ENCODE results near the gene TWSG1. TPM values are rescaled to one million over a fixed set of nuclear protein-coding genes. Genes with fewer than 3 reads are reported as not detected.
"Not testable (repeated sequence)": the region's sequence is repeated elsewhere in the genome, so short reads cannot be mapped to it uniquely, and the experiment has no call there.

Gene TWSG1
- polyA plus RNA-seq, 1 donor: 32.6 TPM

DNA sequence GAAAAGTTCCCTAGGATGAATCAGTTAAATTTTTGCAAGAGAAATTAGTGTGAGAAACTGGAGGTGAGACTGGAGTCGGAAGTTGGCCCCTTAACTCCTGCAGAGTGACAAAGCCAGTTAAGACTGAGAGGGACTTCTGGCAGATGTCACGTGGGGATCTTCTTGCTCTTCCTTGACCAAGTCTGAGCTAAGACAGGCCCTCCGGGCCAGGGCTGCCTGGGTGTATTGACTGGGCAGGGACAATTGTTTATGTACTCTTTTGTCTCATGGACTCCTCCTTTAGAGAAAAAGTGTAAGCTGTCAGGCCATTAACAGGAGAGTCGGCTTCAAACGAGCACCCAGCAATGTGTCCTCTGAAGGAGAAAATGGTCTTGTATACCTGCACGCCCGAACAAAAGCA is 92.2 kb downstream of the TWSG1 start:
- DNase-seq: no peak

DNA sequence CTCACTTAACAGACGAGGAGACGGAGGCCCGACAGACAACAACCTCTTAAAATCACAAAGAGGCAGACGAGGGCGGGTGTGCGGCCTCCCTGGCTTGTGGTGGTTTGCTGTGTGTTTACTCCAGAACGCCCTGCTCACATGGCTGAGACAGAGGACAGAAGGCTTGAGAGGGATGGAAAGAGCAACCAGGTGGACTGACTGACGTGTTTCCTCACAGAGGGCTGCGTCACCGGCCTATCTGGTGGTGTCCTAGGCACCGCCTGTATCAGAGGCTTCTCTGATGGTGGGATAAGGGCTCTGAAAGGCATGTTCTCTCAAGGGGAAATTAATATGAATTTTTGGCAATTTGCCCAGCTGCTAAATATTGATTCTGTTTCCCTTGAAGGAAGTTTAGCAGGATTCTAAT is 93.7 kb downstream of the TWSG1 start:
- DNase-seq: no peak

DNA sequence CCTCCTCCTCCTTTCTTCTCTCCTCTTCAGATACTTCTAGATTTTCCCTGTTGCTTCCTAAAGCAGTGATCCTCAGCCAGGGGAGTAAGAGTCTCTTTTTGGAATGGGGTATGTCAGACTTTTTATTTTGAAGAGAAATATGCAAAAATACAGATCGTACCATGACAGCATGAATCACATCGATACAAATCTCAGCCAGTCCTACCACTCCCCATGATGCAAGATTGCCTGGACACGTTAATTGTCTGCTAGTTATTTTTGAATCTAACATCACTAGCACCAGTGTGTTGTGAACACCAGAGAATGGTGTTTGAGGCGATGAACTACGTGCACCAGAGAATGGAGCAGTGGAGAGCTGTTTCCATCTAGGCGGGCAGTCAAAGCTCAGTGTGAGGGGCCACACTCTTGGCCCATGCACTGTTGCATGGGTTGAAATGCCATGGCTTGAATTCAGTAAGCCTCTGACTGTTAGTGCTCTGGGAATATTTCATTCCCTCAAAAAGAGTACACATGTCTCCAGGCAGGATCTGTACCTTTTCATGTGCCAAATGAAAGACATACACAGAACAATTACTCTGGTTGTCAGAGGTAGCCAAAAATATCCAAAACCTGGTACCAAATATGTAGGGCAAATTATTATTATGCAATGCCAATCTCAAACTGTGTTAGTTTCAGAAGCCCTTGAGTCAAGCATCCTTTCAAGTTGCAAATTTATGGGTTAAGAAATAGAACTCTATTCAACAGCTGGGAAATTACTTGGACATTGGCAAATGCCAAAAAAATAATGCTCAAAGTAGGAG is 94.5 kb downstream of the TWSG1 start:
- DNase-seq: no peak

GRCh38 chr18:9429662-9429993 is 95.1 kb downstream of the TWSG1 start:
- no peak for DNase-seq

GRCh38 chr18:9430315-9430714 is 95.7 kb downstream of the TWSG1 start:
- not testable (repeated sequence) for DNase-seq

GRCh38 chr18:9431296-9431695 is 96.7 kb downstream of the TWSG1 start:
- DNase-seq: no peak

DNA sequence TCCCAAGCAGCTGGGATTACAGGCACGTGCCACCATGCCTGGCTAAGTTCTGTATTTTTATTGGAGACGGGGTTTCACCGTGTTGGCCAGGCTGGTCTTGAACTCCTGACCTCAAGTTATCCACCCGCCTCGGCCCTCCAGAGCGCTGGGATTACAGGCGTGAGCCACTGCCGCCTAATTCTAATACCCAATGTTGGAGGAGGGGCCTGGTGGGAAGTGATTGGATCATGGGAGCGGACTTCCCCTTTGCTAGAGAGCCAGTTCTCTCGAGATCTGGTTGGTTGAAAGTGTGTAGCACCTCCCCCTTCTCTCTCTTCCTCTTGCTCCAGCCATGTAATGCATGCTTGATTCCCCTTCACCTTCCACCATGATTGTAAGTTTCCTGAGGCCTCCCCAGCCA is 98.5 kb downstream of the TWSG1 start:
- not testable (repeated sequence) for DNase-seq

- DNase-seq: peak; percentile 72
These were observed 99.1 kb downstream of the TWSG1 start for GRCh38 chr18:9433671-9434121.

GRCh38 chr18:9434122-9434701 is 99.6 kb downstream of the TWSG1 start:
- DNase-seq: no peak

- no peak for DNase-seq
These were observed 100.5 kb downstream of the TWSG1 start for GRCh38 chr18:9435041-9435440.

DNA sequence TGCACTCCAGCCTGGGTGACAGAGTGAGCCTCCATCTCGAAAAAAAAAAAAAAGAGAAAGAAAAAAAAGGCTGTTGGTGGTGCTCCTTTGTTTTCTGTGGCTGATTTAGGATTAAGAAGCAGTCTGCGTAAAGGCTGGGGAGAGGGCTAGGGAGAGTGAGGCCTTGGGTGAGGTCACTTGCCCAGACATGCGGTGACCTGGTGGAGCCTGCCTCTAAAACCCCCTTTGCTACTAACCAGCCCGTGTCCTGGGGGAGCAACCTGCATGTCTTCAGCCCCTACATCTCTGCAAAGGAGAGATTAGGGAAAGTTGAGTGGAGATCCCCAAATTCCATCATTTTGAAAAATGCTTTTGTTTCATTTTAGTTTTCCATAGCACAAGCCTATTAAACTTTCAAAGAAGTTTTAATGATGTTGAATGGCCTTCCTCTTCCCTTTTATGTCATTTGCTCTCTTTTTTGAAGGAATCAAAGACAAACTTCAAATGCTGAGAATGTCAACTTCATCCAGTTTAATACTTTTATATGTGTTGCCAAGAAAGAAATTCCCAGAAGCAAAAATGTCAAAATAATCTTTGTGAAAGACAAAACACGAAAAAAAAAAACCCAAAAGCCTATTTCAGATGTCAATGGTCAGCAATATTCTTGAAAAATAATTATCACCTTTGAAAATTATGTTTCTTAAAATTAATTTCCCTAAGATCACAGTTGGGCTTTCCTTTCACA is 101.8 kb downstream of the TWSG1 start:
- DNase-seq: no peak

GRCh38 chr18:9437021-9437437 is 102.5 kb downstream of the TWSG1 start:
- DNase-seq: peak; percentile 84

GRCh38 chr18:9437672-9438071 is 103.1 kb downstream of the TWSG1 start:
- DNase-seq: no peak

- no peak for DNase-seq
These were observed 106.5 kb downstream of the TWSG1 start for GRCh38 chr18:9441061-9441460.

GRCh38 chr18:9444549-9444948 is 110.0 kb downstream of the TWSG1 start:
- DNase-seq: no peak

DNA sequence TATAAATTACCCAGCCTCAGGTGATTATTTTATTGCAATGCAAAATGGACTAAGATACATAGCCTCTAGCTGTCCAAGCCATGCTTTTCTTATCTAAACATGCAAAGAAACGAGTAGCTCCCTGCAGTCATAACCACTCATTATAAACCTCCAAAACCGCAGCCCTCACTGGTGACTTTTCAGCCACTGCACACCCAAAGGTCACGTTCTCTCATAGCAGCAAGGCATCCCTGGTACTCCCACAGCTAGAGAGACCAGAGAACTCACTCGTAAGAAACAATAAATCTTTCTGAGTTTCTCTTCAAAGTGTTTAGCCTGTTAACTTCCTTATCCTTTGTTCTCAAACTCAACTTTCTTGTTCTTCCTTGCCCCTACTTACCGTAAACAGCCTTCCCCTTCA is 112.3 kb downstream of the TWSG1 start:
- DNase-seq: no peak

GRCh38 chr18:9447334-9447733 is 112.8 kb downstream of the TWSG1 start:
- no peak for DNase-seq

GRCh38 chr18:9449600-9450414 is 115.2 kb downstream of the TWSG1 start:
- no peak for DNase-seq

- DNase-seq: not testable (repeated sequence)
These were observed 116.3 kb downstream of the TWSG1 start for GRCh38 chr18:9450920-9451319.

Measured in hindlimb muscle (tissue), 1 donor.